Psoas muscle (tissue), 8 donors: ENCODE measurements around the gene UNK. TPM values are rescaled to one million over a fixed set of nuclear protein-coding genes. Genes with fewer than 3 reads are reported as not detected.

ENCODE experiments used
- ATAC-seq, 4 donors: fragments of 200-7000 bp; cut with Tn5 transposase; one replicate each; pipeline ENCODE4 v1.9.1; 2020; ENCODE audit warnings: moderate library complexity in 3 of 4, mild to moderate bottlenecking in 2 of 4
- DNase-seq, 2 donors: peaks; one replicate each; pipeline ENCODE4 v3.0.0-alpha.2; 2020
- H3K27ac ChIP-seq: fragments of 200-600 bp; one replicate; pipeline ENCODE4 v1.8.0; 2022
- H3K27me3 ChIP-seq, 3 donors: fragments of 200-600 bp in 1 of 3; one replicate each; pipeline versions ENCODE4 v1.6.1 to v1.8.0; 2013 to 2022; ENCODE audit warnings: low read length in 2 of 3, mild to moderate bottlenecking in 2 of 3, moderate library complexity in 1 of 3; ENCODE audit not compliant: insufficient read depth in 3 of 3
- H3K36me3 ChIP-seq, 2 donors: fragments of 200-600 bp in 1 of 2; one replicate each; pipeline versions ENCODE4 v1.6.1 to v1.8.0; 2013 to 2022; ENCODE audit warnings: low read depth in 1 of 2, mild to moderate bottlenecking in 1 of 2, moderate library complexity in 1 of 2; ENCODE audit not compliant: insufficient read depth in 1 of 2
- H3K4me1 ChIP-seq: fragments of 200-600 bp; one replicate; pipeline ENCODE4 v1.8.0; 2022
- H3K4me3 ChIP-seq: fragments of 200-600 bp; one replicate; pipeline ENCODE4 v1.8.0; 2022; ENCODE audit warnings: mild to moderate bottlenecking
- H3K9me3 ChIP-seq: fragments of 200-600 bp; one replicate; pipeline ENCODE4 v1.8.0; 2022
- CTCF ChIP-seq: fragments of 200-600 bp; IDR thresholded peaks from one replicate; pipeline ENCODE4 v1.8.0; 2022; ENCODE audit warnings: antibody characterized with exemption
- WGBS, 3 donors: extraction: QIAGEN DNeasy Blood & Tissue Kit; methylation state at CpG; one replicate each; pipeline versions ENCODE4 v1.1.6 to v1.1.7; 2013; 5-methylcytosine and 5-hydroxymethylcytosine counted together
- intact Hi-C, 2 donors: fragments of 100-400 bp; cut with DNase I; formaldehyde crosslinking; loops; one replicate each; pipeline versions ENCODE4 v1.11.0 to v1.14.2; 2022
- polyA plus RNA-seq, 3 donors: library from polyadenylated mRNA; stranded (reverse); fragments of 200-250 nt; gene quantifications; one replicate each; pipeline ENCODE4 v1.2.3, GENCODE V29; 2013
- total RNA-seq, 4 donors: library from RNA; stranded (reverse); fragmentation: NEBNext Ultra II Directional in 2 of 4; extraction: Animal tissue kit (Norgen Biotek cat#: 25700) in 2 of 4; gene quantifications; one replicate each; pipeline versions ENCODE4 v1.2.1 to v1.2.4, GENCODE V29; 2021 to 2023
- donor health status: healthy with polysubstance abuse.
- donor health status: DM: no; HTN: no; CAD: no; lungs with moderate emphysema.
- donor health status: Bipolar disorder and iron deficiency.
- donor health status: healthy.
- donor health status: DM: yes; HTN: yes; CAD: no.
- donor health status: DM: no; HTN: no; CAD: no.
- donor health status: DM: no; HTN: no; CAD: no.
- donor health status: DM: yes; HTN: yes; CAD: no.

The UNK gene
- total and polyA plus RNA-seq, 7 donors: 6.9 to 13.7 (median 8.2) TPM

GRCh38 chr17:75829747-75830146, 45.1 kb downstream of the UNK start:
- DNase-seq: no peak
- WGBS, 3 donors: 84 to 91% (median 87%) methylated on average over 7 of the region's 7 CpGs
- Histone ChIP-seq H3K27me3 (no peaks in the 10 kb centered on the region), H3K36me3 (peaks cover 0 to 44% of the 10 kb centered on the region in 2 donors), H3K27ac (no peak overlapping the region), H3K9me3 (no peaks in the 10 kb centered on the region), H3K4me1 (peaks cover 9% of the 10 kb centered on the region), H3K4me3 (no peak overlapping the region)
- no peak for TF ChIP-seq CTCF
- no peak for ATAC-seq
- intact Hi-C loops: loop anchor here (5.0 kb wide), 1 partner anchor 42 kb away; no protein-coding TSS in a partner anchor

GRCh38 chr17:75830164-75831031, 45.8 kb downstream of the UNK start:
- TF ChIP-seq CTCF: peak; percentile 28
- DNase-seq: no peak
- Histone ChIP-seq H3K27ac (no peak overlapping the region), H3K4me1 (peaks cover 9% of the 10 kb centered on the region), H3K36me3 (peaks cover 0 to 40% of the 10 kb centered on the region in 2 donors), H3K27me3 (no peaks in the 10 kb centered on the region), H3K4me3 (no peak overlapping the region), H3K9me3 (no peaks in the 10 kb centered on the region)
- 79 to 85% (median 83%) methylated on average over 24 to 27 of the region's 27 CpGs for whole genome bisulfite sequencing, 3 donors
- intact Hi-C loops: no loop called here
- ATAC-seq: no peak

- H3K4me1 ChIP-seq: peaks cover 9% of the 10 kb centered on the region
- 91 to 96% (median 92%) methylated on average over 14 to 15 of the region's 15 CpGs for WGBS, 3 donors
Observed at GRCh38 chr17:75831032-75831571, 46.5 kb downstream of the UNK start.

GRCh38 chr17:75832164-75832651, 47.6 kb downstream of the UNK start:
- Histone ChIP-seq H3K4me1 (peaks cover 6% of the 10 kb centered on the region), H3K27me3 (no peaks in the 10 kb centered on the region), H3K36me3 (peaks cover 0 to 48% of the 10 kb centered on the region in 2 donors), H3K9me3 (no peaks in the 10 kb centered on the region), H3K27ac (no peak overlapping the region), H3K4me3 (no peak overlapping the region)
- intact Hi-C loops: no loop called here
- ATAC-seq (peak in 1 of 4 donors; percentile 11), DNase-seq (peak in 1 of 2 donors; percentile 49)
- WGBS, 3 donors: 67 to 71% (median 69%) methylated on average over 10 of the region's 10 CpGs
- TF ChIP-seq CTCF: no peak

More at GRCh38 chr17:75831032-75831571, 46.5 kb downstream of the UNK start:
- H3K4me3 ChIP-seq: no peak overlapping the region
- intact Hi-C loops: no loop called here
- H3K27ac ChIP-seq: no peak overlapping the region
- DNase-seq: no peak
- H3K9me3 ChIP-seq: no peaks in the 10 kb centered on the region
- peaks cover 0 to 43% of the 10 kb centered on the region in 2 donors for H3K36me3 ChIP-seq
- H3K27me3 ChIP-seq: no peaks in the 10 kb centered on the region
- ATAC-seq: no peak
- TF ChIP-seq CTCF: no peak
